Right ventricle myocardium inferior (tissue), 1 donor: ENCODE data around the gene ADCY1. TPM values are rescaled to one million over a fixed set of nuclear protein-coding genes. Genes with fewer than 3 reads are reported as not detected.
A peak's percentile ranks its signal among the peaks of the same experiment; 100 is the strongest.

ENCODE experiments used
- ATAC-seq: fragments of 200-7000 bp; cut with Tn5 transposase; one replicate; pipeline ENCODE4 v1.9.1; 2020; ENCODE audit warnings: mild to moderate bottlenecking, moderate library complexity
- DNase-seq: peaks from one replicate; pipeline ENCODE4 v3.0.0; 2021; ENCODE audit errors: missing footprints
- intact Hi-C: fragments of 100-400 bp; cut with DNase I; formaldehyde crosslinking; loops from one replicate; pipeline ENCODE4 v1.11.0; 2022
- total RNA-seq: library from RNA; stranded (reverse); fragmentation: NEBNext Ultra II Directional; extraction: Animal tissue kit (Norgen Biotek cat#: 25700); gene quantifications from one replicate; pipeline ENCODE4 v1.2.1, GENCODE V29; 2021
- donor health status: DM: no; HTN: yes; CAD: no; lungs with severe emphysema.

The ADCY1 gene
- total RNA-seq, 1 donor from 2014 or later: 5.9 TPM

GRCh38 chr7:45575501-45576248, 1.5 kb downstream of the ADCY1 start:
- no peak for DNase-seq
- ATAC-seq: peak; percentile 5
- intact Hi-C loops: no loop called here

- intact Hi-C loops: no loop called here
- ATAC-seq (peak; percentile 26), DNase-seq (no peak)
Observed at GRCh38 chr7:45576249-45576929, 2.2 kb downstream of the ADCY1 start.

GRCh38 chr7:45578022-45578421, 3.9 kb downstream of the ADCY1 start:
- intact Hi-C loops: no loop called here
- DNase-seq (no peak), ATAC-seq (no peak)

- intact Hi-C loops: no loop called here
- ATAC-seq (no peak), DNase-seq (no peak)
Observed at GRCh38 chr7:45578467-45578866, 4.3 kb downstream of the ADCY1 start.

GRCh38 chr7:45579391-45579801, 5.2 kb downstream of the ADCY1 start:
- DNase-seq: no peak
- no peak for ATAC-seq
- intact Hi-C loops: no loop called here

- ATAC-seq (peak; percentile 24), DNase-seq (no peak)
- intact Hi-C loops: no loop called here
Observed at GRCh38 chr7:45580053-45580872, 6.1 kb downstream of the ADCY1 start.

- ATAC-seq: no peak
- no peak for DNase-seq
- intact Hi-C loops: no loop called here
Observed at GRCh38 chr7:45581271-45581780, 7.2 kb downstream of the ADCY1 start.

GRCh38 chr7:45582136-45582749, 8.1 kb downstream of the ADCY1 start:
- intact Hi-C loops: no loop called here
- DNase-seq: no peak
- ATAC-seq: no peak

GRCh38 chr7:45582868-45583277, 8.7 kb downstream of the ADCY1 start:
- ATAC-seq (no peak), DNase-seq (no peak)

GRCh38 chr7:45583296-45583695, 9.1 kb downstream of the ADCY1 start:
- ATAC-seq (no peak), DNase-seq (no peak)
- intact Hi-C loops: no loop called here

More at GRCh38 chr7:45582868-45583277, 8.7 kb downstream of the ADCY1 start:
- intact Hi-C loops: no loop called here

- no peak for DNase-seq
- no peak for ATAC-seq
- intact Hi-C loops: no loop called here
Observed at GRCh38 chr7:45584261-45585210, 10.4 kb downstream of the ADCY1 start.

- ATAC-seq (no peak), DNase-seq (no peak)
- intact Hi-C loops: no loop called here
Observed at GRCh38 chr7:45585628-45586027, 11.5 kb downstream of the ADCY1 start.

- DNase-seq: no peak
- ATAC-seq: no peak
- intact Hi-C loops: no loop called here
Observed at GRCh38 chr7:45586542-45587520, 12.7 kb downstream of the ADCY1 start.

GRCh38 chr7:45588466-45588865, 14.3 kb downstream of the ADCY1 start:
- DNase-seq (no peak), ATAC-seq (no peak)
- intact Hi-C loops: no loop called here

- DNase-seq (no peak), ATAC-seq (no peak)
- intact Hi-C loops: no loop called here
Observed at GRCh38 chr7:45589061-45589460, 14.9 kb downstream of the ADCY1 start.

GRCh38 chr7:45589915-45590678, 15.9 kb downstream of the ADCY1 start:
- ATAC-seq: no peak
- DNase-seq: no peak
- intact Hi-C loops: no loop called here
